GM12878 (cell line): Measurements from ENCODE around the gene HSBP1L1. TPM values are rescaled to one million over a fixed set of nuclear protein-coding genes. Genes with fewer than 3 reads are reported as not detected.

ENCODE experiments used
- ATAC-seq: fragments of 200-7000 bp; cut with Tn5 transposase; 3 replicates; pipeline ENCODE4 v1.9.1; 2020; ENCODE audit warnings: mild to moderate bottlenecking, moderate library complexity
- BruUV-seq: library from RNA; stranded (reverse); fragments of 400-500 nt; replicated peaks from 2 replicates; lab custom pipeline; 2021; lab: Mats Ljungman, UMichigan
- CTCF ChIA-PET: fragments of 300-600 bp; sonication (Branson Sonifier 250); formaldehyde crosslinking; extraction: SDS; loops from one replicate; lab custom pipeline; 2021; ENCODE audit warnings: inconsistent platforms; lab: Yijun Ruan, JAX
- POLR2A ChIA-PET: fragments of 350-600 bp; formaldehyde crosslinking; extraction: SDS; loops from one replicate; lab custom pipeline; 2021; ENCODE audit warnings: inconsistent platforms; lab: Charles Lee
- RAD21 ChIA-PET: fragments of 300-600 bp; sonication (Branson Sonifier 250); formaldehyde crosslinking; loops from one replicate; lab custom pipeline; 2023; ENCODE audit warnings: antibody characterized with exemption; ENCODE audit not compliant: unreplicated experiment; lab: Charles Lee
- SMC1A ChIA-PET: fragments of 300-600 bp; sonication (Branson Sonifier 250); formaldehyde crosslinking; loops from one replicate; lab custom pipeline; 2023; ENCODE audit not compliant: unreplicated experiment, uncharacterized antibody; lab: Charles Lee
- DNase-seq: peaks from one replicate; pipeline ENCODE4 v3.0.0-alpha.2; 2011; ENCODE audit warnings: low read depth, low spot score
- FAIRE-seq: peaks from 3 replicates; lab custom pipeline; 2011; peaks lifted over from hg19 to GRCh38; lab: Jason Lieb, UNC
- H2AFZ ChIP-seq: 2 replicates; pipeline ENCODE4 v1.6.0; 2011; ENCODE audit warnings: low read depth, low read length, control low read depth; ENCODE audit not compliant: control insufficient read depth
- H3K27ac ChIP-seq: 2 replicates; pipeline ENCODE4 v1.5.1; 2011; ENCODE audit warnings: control low read depth; ENCODE audit not compliant: control insufficient read depth, insufficient read depth
- H3K27me3 ChIP-seq, 2 experiments: replicated peaks in 1 of 2; 2 replicates each; pipeline versions ENCODE4 v1.6.0 to v1.6.1; 2011; ENCODE audit warnings: low read length in 1 of 2; ENCODE audit not compliant: control insufficient read depth in 2 of 2, insufficient read depth in 2 of 2
- H3K36me3 ChIP-seq, 2 experiments: 2 replicates each; pipeline ENCODE4 v1.5.1; 2011; ENCODE audit warnings: low read length in 1 of 2; ENCODE audit not compliant: control insufficient read depth in 2 of 2, insufficient read depth in 2 of 2
- H3K4me1 ChIP-seq: 2 replicates; pipeline ENCODE4 v1.6.1; 2011; ENCODE audit warnings: mild to moderate bottlenecking, low read length, moderate library complexity, mixed read lengths; ENCODE audit not compliant: control insufficient read depth, insufficient read depth
- H3K4me2 ChIP-seq: 2 replicates; pipeline ENCODE4 v1.6.0; 2011; ENCODE audit warnings: control low read depth; ENCODE audit not compliant: control insufficient read depth, insufficient read depth
- H3K4me3 ChIP-seq: fragments of 200-600 bp; sonication (generic); 2 replicates; pipeline ENCODE4 v1.5.1; 2016
- H3K79me2 ChIP-seq: 2 replicates; pipeline ENCODE4 v1.6.0; 2011; ENCODE audit warnings: low read length; ENCODE audit not compliant: control insufficient read depth, insufficient read depth
- H3K9ac ChIP-seq: 2 replicates; pipeline ENCODE4 v1.8.0; 2011; ENCODE audit warnings: low read length, control low read depth, mixed read lengths; ENCODE audit not compliant: control insufficient read depth, insufficient read depth
- H3K9me3 ChIP-seq: replicated peaks from 3 replicates; pipeline ENCODE4 v1.5.1; 2011; ENCODE audit warnings: mild to moderate bottlenecking, low read length; ENCODE audit not compliant: control insufficient read depth, insufficient read depth
- H4K20me1 ChIP-seq: 2 replicates; pipeline ENCODE4 v1.6.0; 2011; ENCODE audit not compliant: control insufficient read depth, insufficient read depth
- E2F4 ChIP-seq: IDR thresholded peaks from 2 replicates; pipeline ENCODE4 v1.6.1; 2012; ENCODE audit warnings: low read depth, low read length, improper control_type of control experiment
- EED ChIP-seq: sonication (generic); IDR thresholded peaks from 2 replicates; pipeline ENCODE4 v1.6.1; 2016; ENCODE audit warnings: antibody characterized with exemption, low read depth
- HDAC2 ChIP-seq: fragments of 200-600 bp; sonication (generic); IDR thresholded peaks from 2 replicates; pipeline ENCODE4 v1.6.1; 2017
- MEF2A ChIP-seq: IDR thresholded peaks from 2 replicates; pipeline ENCODE4 v1.6.1; 2011; ENCODE audit warnings: low read depth, mild to moderate bottlenecking, low read length, moderate library complexity; ENCODE audit not compliant: insufficient read depth
- MEF2B ChIP-seq: fragments of 450-650 bp; IDR thresholded peaks from 2 replicates; pipeline ENCODE4 v1.6.1; 2018; ENCODE audit warnings: mild to moderate bottlenecking, moderate library complexity; ENCODE audit not compliant: partially characterized antibody, poor library complexity, severe bottlenecking
- NFIC ChIP-seq: IDR thresholded peaks from 2 replicates; pipeline ENCODE4 v1.6.1; 2012; ENCODE audit warnings: low read depth, mild to moderate bottlenecking, inconsistent platforms, low read length, moderate library complexity
- SUPT20H ChIP-seq: IDR thresholded peaks from 2 replicates; pipeline ENCODE4 v1.6.1; 2011; ENCODE audit warnings: low read depth, mild to moderate bottlenecking, low read length, moderate library complexity, borderline replicate concordance; ENCODE audit not compliant: control insufficient read depth
- WRNIP1 ChIP-seq: IDR thresholded peaks from 2 replicates; pipeline ENCODE4 v1.6.1; 2011; ENCODE audit warnings: low read depth, low read length, improper control_type of control experiment, borderline replicate concordance
- ZNF217 ChIP-seq: fragments of 450-650 bp; IDR thresholded peaks from 2 replicates; pipeline ENCODE4 v1.6.1; 2017; ENCODE audit warnings: antibody characterized with exemption, mild to moderate bottlenecking
- WGBS: methylation state at CpG from one replicate; pipeline ENCODE4 v1.1.6; 2016; ENCODE audit warnings: low lambda C conversion rate; ENCODE audit not compliant: insufficient replicate concordance, insufficient coverage; ENCODE audit errors: missing lambda C conversion rate; 5-methylcytosine and 5-hydroxymethylcytosine counted together
- in situ Hi-C: fragments of 300-500 bp; cut with MboI; formaldehyde crosslinking; loops from 9 replicates; pipeline ENCODE4 v1.14.3; 2018; ENCODE audit warnings: mixed read lengths
- intact Hi-C: fragments of 100-400 bp; cut with micrococcal nuclease; formaldehyde crosslinking; loops from one replicate; pipeline ENCODE4 v1.14.2; 2022; ENCODE audit not compliant: unreplicated experiment
- polyA plus RNA-seq, 11 experiments: library from polyadenylated mRNA; depleted of rRNA in 4 of 11; unstranded in 6 of 11; stranded (reverse) in 5 of 11; fragments of >200 nt; fragmentation: Nextera tagmentation in 4 of 11; fragmentation: Illumina TruSeq in 1 of 11; extraction: Ambion mirVana in 4 of 11; extraction: Trizol in 1 of 11; gene quantifications; 1 replicate in 1 of 11; 2 replicates in 10 of 11; pipeline versions ENCODE4 v1.2.1 to v1.2.3, GENCODE V29; 2011 to 2016; ENCODE audit warnings: inconsistent platforms in 2 of 11, missing spikeins in 2 of 11, low read depth in 1 of 11
- total RNA-seq, 4 experiments: library from RNA; depleted of rRNA in 3 of 4; stranded (reverse); fragments of >200 nt in 3 of 4; fragmentation: Illumina TruSeq in 1 of 4; extraction: Trizol in 1 of 4; gene quantifications; 2 replicates each; pipeline versions ENCODE4 v1.2.1 to v1.2.3, GENCODE V29; 2013 to 2021

Gene HSBP1L1
- total and polyA plus RNA-seq, 10 of the 15 experiments (the other 5 are each of a cell fraction or from before 2014, with no cell fraction given) = 0.97 to 14.0 (median 6.9) TPM; not detected in 1

GRCh38 chr18:79952996-79953559 lies 11.4 kb upstream of the HSBP1L1 start:
- FAIRE-seq (no peak), ATAC-seq (no peak), DNase-seq (no peak)
- in situ Hi-C loops (loop anchor here (10.0 kb wide), 1 partner anchor 558 kb away; the partner anchor contains the start of gene NFATC1), intact Hi-C loops (loop anchor here (5.0 kb wide), 1 partner anchor 34 kb away; the partner anchor contains the start of gene TXNL4A)
- WGBS = 91% methylated on average over 24 of the region's 24 CpGs
- TF ChIP-seq NFIC (no peak), SUPT20H (no peak), MEF2B (no peak), E2F4 (no peak), ZNF217 (no peak), HDAC2 (no peak), WRNIP1 (no peak), EED (no peak), MEF2A (no peak)
- no peak overlapping the region for H3K27ac ChIP-seq
- H3K4me3 ChIP-seq = no peak overlapping the region
- no peak overlapping the region for H2AFZ ChIP-seq
- ChIA-PET CTCF (interaction anchor here (0.6 to 1.7 kb wide), 2 partner anchors 9 to 186 kb away, joined by 3 to 7 read pairs; no protein-coding TSS in a partner anchor), SMC1A (no interaction called here), RAD21 (no interaction called here), POLR2A (interaction anchor here (1.3 kb wide), 1 partner anchor 10 kb away, joined by 3 read pairs; no protein-coding TSS in a partner anchor)
- no peaks in the 10 kb centered on the region for H3K27me3 ChIP-seq
- peaks cover 11% of the 10 kb centered on the region for H3K4me1 ChIP-seq
- H3K9me3 ChIP-seq = no peaks in the 10 kb centered on the region
- no peaks in the 10 kb centered on the region for H3K36me3 ChIP-seq
- no TSS peak for BruUV-seq
- H3K4me2 ChIP-seq = no peak overlapping the region
- no peak overlapping the region for H3K9ac ChIP-seq
- peaks cover 28% of the 10 kb centered on the region for H3K79me2 ChIP-seq
- H4K20me1 ChIP-seq = no peaks in the 10 kb centered on the region
